ENCODE measurements around the gene OGDHL. TPM values are rescaled to one million over a fixed set of nuclear protein-coding genes. Genes with fewer than 3 reads are reported as not detected.

OGDHL gene
- total RNA-seq, 1 donor from 2014 or later = 1.9 TPM

GRCh38 chr10:49688261-49688846, 73.8 kb downstream of the OGDHL start:
- Histone ChIP-seq H3K4me3 (ENCODE audit: insufficient read depth, low read depth, low read length) (no peak overlapping the region), H3K4me1 (ENCODE audit: insufficient read depth, low read length) (no peaks in the 10 kb centered on the region), H3K36me3 (ENCODE audit: insufficient read depth, low read length) (no peaks in the 10 kb centered on the region), H3K9me3 (ENCODE audit: insufficient read depth, low read depth, low read length) (no peaks in the 10 kb centered on the region), H3K4me2 (ENCODE audit: low read length) (no peak overlapping the region), H2AFZ (ENCODE audit: low read depth, low read length) (no peak overlapping the region), H3K27me3 (ENCODE audit: insufficient read depth, low read length) (peaks cover 27% of the 10 kb centered on the region), H3K79me2 (ENCODE audit: insufficient read depth, low read length) (no peaks in the 10 kb centered on the region), H4K20me1 (ENCODE audit: insufficient read depth, low read length) (no peaks in the 10 kb centered on the region), H3K27ac (ENCODE audit: low read depth, low read length) (no peak overlapping the region), H3K9ac (ENCODE audit: low read length) (no peak overlapping the region)
- Mint-ChIP-seq H3K27me3 (ENCODE audit: low read depth, unreplicated experiment) (peaks cover 62% of the 10 kb centered on the region), H3K9me3 (ENCODE audit: unreplicated experiment) (peaks cover 8% of the 10 kb centered on the region), H3K27ac (ENCODE audit: unreplicated experiment) (no peak overlapping the region), H3K4me3 (ENCODE audit: unreplicated experiment) (no peak overlapping the region), H3K36me3 (ENCODE audit: low read depth, unreplicated experiment) (no peaks in the 10 kb centered on the region), H3K4me1 (ENCODE audit: low read depth, unreplicated experiment) (peaks cover 8% of the 10 kb centered on the region)
- FAIRE-seq (no peak), DNase-seq (ENCODE audit: low read depth) (no peak)
- no peak for TF ChIP-seq EZH2 (IDR thresholded peaks at IDR 0.05; ENCODE audit: insufficient read depth, low read length)
- TF ChIP-seq CTCF (IDR thresholded peaks at IDR 0.05; ENCODE audit: insufficient read depth, low read depth, low read length) = no peak

GRCh38 chr10:49686651-49687050, 75.5 kb downstream of the OGDHL start:
- Histone ChIP-seq H3K27me3 (ENCODE audit: insufficient read depth, low read length) (peaks cover 22% of the 10 kb centered on the region), H3K9me3 (ENCODE audit: insufficient read depth, low read depth, low read length) (no peaks in the 10 kb centered on the region), H3K4me2 (ENCODE audit: low read length) (no peak overlapping the region), H3K4me3 (ENCODE audit: insufficient read depth, low read depth, low read length) (no peak overlapping the region), H3K79me2 (ENCODE audit: insufficient read depth, low read length) (no peaks in the 10 kb centered on the region), H4K20me1 (ENCODE audit: insufficient read depth, low read length) (no peaks in the 10 kb centered on the region), H3K4me1 (ENCODE audit: insufficient read depth, low read length) (no peaks in the 10 kb centered on the region), H3K27ac (ENCODE audit: low read depth, low read length) (no peak overlapping the region), H3K36me3 (ENCODE audit: insufficient read depth, low read length) (no peaks in the 10 kb centered on the region), H2AFZ (ENCODE audit: low read depth, low read length) (no peak overlapping the region), H3K9ac (ENCODE audit: low read length) (no peak overlapping the region)
- peaks cover 48% of the 10 kb centered on the region for H3K27me3 Mint-ChIP-seq (ENCODE audit: low read depth, unreplicated experiment)
- DNase-seq (ENCODE audit: low read depth) (no peak), FAIRE-seq (no peak)
- H3K4me1 Mint-ChIP-seq (ENCODE audit: low read depth, unreplicated experiment) = peaks cover 8% of the 10 kb centered on the region
- H3K27ac Mint-ChIP-seq (ENCODE audit: unreplicated experiment) = no peak overlapping the region
- no peak overlapping the region for H3K4me3 Mint-ChIP-seq (ENCODE audit: unreplicated experiment)
- TF ChIP-seq CTCF (IDR thresholded peaks at IDR 0.05; ENCODE audit: insufficient read depth, low read depth, low read length) = no peak
- TF ChIP-seq EZH2 (IDR thresholded peaks at IDR 0.05; ENCODE audit: insufficient read depth, low read length) = no peak
- H3K36me3 Mint-ChIP-seq (ENCODE audit: low read depth, unreplicated experiment) = no peaks in the 10 kb centered on the region
- peaks cover 7% of the 10 kb centered on the region for H3K9me3 Mint-ChIP-seq (ENCODE audit: unreplicated experiment)

Other genes starting within 250 kb of the OGDHL start
- gene ERCC6, start 223.2 kb downstream of the OGDHL start, total RNA-seq = 20.1 and 22.3 TPM in 2 replicates
- 1.0 and 4.6 TPM in 2 replicates for gene SLC18A3, start 152.0 kb downstream of the OGDHL start, total RNA-seq
- gene CHAT, start 148.3 kb downstream of the OGDHL start, total RNA-seq = 0.12 and 1.00 TPM in 2 replicates
- gene C10orf53, start 82.7 kb downstream of the OGDHL start, total RNA-seq = not detected in 2 replicates
- 36.4 and 37.7 TPM in 2 replicates for gene PARG, start 179.7 kb upstream of the OGDHL start, total RNA-seq
- gene TIMM23B, start 179.7 kb upstream of the OGDHL start, total RNA-seq = 17.6 and 21.2 TPM in 2 replicates
- gene AGAP6, start 226.1 kb upstream of the OGDHL start, total RNA-seq = 12.3 and 13.7 TPM in 2 replicates

All from astrocyte (in vitro differentiated cells and primary cell).